Measurements from ENCODE around the gene SH3BP5. TPM values are rescaled to one million over a fixed set of nuclear protein-coding genes. Genes with fewer than 3 reads are reported as not detected.
"Not testable (repeated sequence)": the region's sequence is repeated elsewhere in the genome, so short reads cannot be mapped to it uniquely, and the experiment has no call there.

SH3BP5 gene, protein sequence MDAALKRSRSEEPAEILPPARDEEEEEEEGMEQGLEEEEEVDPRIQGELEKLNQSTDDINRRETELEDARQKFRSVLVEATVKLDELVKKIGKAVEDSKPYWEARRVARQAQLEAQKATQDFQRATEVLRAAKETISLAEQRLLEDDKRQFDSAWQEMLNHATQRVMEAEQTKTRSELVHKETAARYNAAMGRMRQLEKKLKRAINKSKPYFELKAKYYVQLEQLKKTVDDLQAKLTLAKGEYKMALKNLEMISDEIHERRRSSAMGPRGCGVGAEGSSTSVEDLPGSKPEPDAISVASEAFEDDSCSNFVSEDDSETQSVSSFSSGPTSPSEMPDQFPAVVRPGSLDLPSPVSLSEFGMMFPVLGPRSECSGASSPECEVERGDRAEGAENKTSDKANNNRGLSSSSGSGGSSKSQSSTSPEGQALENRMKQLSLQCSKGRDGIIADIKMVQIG
- 24.0 TPM for total RNA-seq

DNA sequence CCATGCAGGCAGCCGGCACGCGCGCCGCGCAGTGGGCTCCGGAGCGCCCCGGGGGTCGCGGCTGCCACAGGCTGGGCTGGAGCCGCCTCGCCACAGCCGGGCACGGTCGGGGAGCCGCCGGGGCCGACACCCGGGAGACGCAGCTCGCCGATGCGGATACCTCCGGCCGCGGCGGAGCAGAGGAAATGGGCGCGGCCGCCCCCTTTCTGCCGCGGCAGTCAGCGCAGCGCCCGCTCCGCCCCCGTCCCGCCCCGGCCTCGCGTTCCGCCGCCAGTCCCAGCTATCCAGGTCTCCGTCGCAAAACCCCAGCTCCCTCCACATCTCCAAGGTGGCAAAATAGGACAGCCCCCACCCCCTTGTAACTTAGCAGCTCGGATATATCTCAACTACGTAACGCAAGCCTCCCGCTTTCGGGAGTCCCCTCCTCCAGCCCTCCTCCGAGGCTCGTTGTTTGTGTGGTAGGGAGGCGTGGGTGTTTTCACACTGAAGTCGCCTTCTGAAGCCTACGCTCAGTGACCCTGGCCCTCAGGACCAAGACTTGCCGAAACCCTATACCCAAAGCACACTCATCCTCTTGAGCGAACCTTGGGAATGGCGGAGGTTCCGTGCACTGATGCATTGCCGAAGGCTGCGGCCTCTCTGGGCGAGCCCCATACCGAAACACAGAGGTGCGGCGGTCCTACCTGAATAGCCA is at the start of gene SH3BP5:
Gene SH3BP5, minus strand, starts transcription at position 182 of the 694 bp plus-strand sequence. Its CDS starts 178 bp downstream, at position 4.
- Histone ChIP-seq H3K4me1 (ENCODE audit: control insufficient read depth in 3 of 3, insufficient read depth in 3 of 3, low read length in 3 of 3) (peaks cover 34 to 44% (median 39%) of the 10 kb centered on the region in 3 donors), H3K4me3 (ENCODE audit: low read length in 3 of 3) (peak within 1 kb of the TSS; percentile 89 to 94 (median 91)), H3K27me3 (ENCODE audit: control insufficient read depth in 3 of 3, insufficient read depth in 3 of 3, low read length in 3 of 3) (no peaks in the 10 kb centered on the region), H3K9ac (ENCODE audit: low read depth in 1 of 3, low read length in 3 of 3) (peak within 1 kb of the TSS; percentile 88 to 91 (median 90)), H3K9me3 (ENCODE audit: control insufficient read depth in 3 of 3, low read length in 3 of 3) (no peaks in the 10 kb centered on the region), H3K27ac (ENCODE audit: low read depth, low read length) (peak within 1 kb of the TSS; percentile 86), H3K36me3 (ENCODE audit: control insufficient read depth in 3 of 3, insufficient read depth in 3 of 3, low read length in 3 of 3) (no peaks in the 10 kb centered on the region)

DNA sequence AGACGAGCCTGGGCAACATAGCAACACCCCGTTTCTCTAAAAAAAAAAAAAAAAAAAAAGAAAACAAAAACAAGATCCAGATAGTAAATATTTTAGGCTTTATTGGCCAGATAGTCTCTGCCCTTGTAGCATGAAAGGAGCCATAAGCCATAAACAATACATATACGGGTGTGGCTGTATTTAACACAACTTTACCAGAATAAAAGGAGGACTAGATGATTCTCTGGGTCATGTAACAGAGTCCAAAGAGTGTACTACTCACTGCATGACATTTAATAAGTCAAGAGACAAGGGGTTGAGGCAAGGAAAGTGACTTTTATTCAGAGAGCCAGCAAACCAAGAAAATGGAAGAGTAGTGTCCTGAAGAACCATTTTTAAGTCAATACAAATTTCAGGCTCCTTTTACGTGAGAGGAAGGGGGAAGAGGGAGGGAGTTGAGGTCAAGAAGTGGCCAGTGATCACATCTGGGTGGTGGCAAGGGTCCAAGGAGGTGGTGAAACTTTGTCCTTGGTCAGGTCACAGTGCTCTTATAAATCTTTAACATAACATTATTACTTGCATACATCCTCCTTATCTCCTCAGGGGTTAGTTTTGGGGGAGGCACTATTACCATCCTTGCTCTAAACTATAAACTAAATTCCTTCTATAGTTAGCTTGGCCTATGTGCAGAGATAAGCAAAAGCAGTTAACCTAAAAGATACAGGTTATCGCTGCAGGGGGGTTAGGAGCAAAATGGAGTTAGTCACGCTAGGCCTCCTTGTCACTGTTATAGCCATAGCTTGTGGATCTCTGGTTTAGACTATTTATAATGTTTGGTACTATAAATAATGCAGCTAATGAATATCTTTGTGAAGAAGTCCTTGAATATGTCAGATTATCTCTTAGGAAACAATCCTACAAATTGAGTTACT is 48.8 kb upstream of the SH3BP5 start:
- Histone ChIP-seq H3K9ac (ENCODE audit: low read depth in 1 of 3, low read length in 3 of 3) (no peak overlapping the region), H3K4me3 (ENCODE audit: low read length in 3 of 3) (no peak overlapping the region), H3K36me3 (ENCODE audit: control insufficient read depth in 3 of 3, insufficient read depth in 3 of 3, low read length in 3 of 3) (no peaks in the 10 kb centered on the region), H3K4me1 (ENCODE audit: control insufficient read depth in 3 of 3, insufficient read depth in 3 of 3, low read length in 3 of 3) (peaks cover 0 to 5% (median 2%) of the 10 kb centered on the region in 3 donors), H3K9me3 (ENCODE audit: control insufficient read depth in 3 of 3, low read length in 3 of 3) (peaks cover 0 to 2% (median 0%) of the 10 kb centered on the region in 3 donors), H3K27me3 (ENCODE audit: control insufficient read depth in 3 of 3, insufficient read depth in 3 of 3, low read length in 3 of 3) (no peaks in the 10 kb centered on the region), H3K27ac (ENCODE audit: low read depth, low read length) (no peak overlapping the region)

DNA sequence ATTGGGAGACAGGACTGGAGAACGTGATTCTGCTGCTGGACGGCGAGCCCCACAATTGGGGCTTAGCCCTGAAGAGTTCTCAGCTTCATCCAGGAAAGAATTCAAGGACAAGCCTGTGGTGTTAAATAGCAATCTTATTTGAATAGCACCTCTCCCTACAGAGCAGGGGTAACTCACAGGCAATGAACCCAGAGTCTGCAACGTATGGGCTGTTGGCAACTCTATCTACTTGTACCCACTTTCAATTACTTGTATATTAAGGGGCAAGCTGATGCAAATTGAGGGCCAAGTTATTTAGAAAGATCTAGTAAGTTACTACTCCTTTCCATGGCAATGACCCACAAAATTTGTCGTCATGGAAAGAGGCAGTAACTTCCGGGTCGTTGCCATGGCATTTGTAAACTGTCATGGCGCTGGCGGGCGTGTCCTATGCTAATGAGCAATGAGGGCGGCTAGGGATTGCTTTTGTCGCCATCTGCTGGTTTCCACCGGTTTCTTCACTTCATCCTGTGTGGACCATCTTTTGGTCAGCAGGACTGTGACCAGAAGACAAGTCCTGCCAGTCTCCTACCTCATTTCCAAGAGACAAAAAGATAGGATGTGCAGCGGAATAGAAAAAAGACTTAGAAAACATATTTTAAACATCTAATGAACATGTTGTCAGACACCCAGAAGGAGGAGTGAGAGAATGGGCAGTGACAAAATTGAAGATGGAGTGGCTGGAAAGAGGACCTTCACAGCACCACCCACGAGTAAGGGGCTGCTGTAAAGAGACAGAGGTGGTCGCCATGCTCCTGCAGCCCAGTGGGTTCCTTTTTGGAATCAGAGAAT is 45.8 kb upstream of the SH3BP5 start:
- Histone ChIP-seq H3K27ac (ENCODE audit: low read depth, low read length) (peak overlapping the region; percentile 69), H3K9me3 (ENCODE audit: control insufficient read depth in 3 of 3, low read length in 3 of 3) (no peaks in the 10 kb centered on the region), H3K27me3 (ENCODE audit: control insufficient read depth in 3 of 3, insufficient read depth in 3 of 3, low read length in 3 of 3) (no peaks in the 10 kb centered on the region), H3K4me3 (ENCODE audit: low read length in 3 of 3) (peak overlapping the region; percentile 36 to 63 (median 41)), H3K36me3 (ENCODE audit: control insufficient read depth in 3 of 3, insufficient read depth in 3 of 3, low read length in 3 of 3) (no peaks in the 10 kb centered on the region), H3K4me1 (ENCODE audit: control insufficient read depth in 3 of 3, insufficient read depth in 3 of 3, low read length in 3 of 3) (peaks cover 0 to 4% (median 2%) of the 10 kb centered on the region in 3 donors), H3K9ac (ENCODE audit: low read depth in 1 of 3, low read length in 3 of 3) (no peak overlapping the region)

DNA sequence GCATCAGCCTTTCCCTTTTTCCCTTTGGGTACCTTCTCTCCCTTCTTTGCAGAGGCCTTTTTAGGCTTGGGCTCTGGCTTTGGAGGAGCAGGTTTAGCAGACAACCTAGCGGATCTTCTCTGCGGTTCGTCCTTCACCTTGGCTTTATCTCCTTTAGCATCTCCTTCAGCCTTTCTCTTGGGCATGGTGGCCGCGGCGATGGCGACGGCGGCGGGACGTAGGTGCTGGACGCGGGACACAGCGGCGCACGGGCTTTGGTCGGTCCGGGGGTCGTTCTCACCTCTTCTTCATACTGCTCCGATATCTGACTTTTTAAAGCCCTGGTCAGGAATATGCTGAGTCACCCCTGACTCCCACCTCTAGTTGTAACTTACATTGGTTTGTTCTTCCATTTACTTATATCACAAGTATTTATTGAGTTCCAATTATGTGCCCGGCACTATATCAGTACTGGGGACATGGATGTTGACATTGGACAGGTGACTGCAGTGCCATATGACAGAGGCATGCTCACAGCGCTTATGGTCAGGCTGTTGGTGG is 43.1 kb upstream of the SH3BP5 start:
- no peak overlapping the region for H3K4me3 ChIP-seq (ENCODE audit: low read length in 3 of 3)
- H3K4me1 ChIP-seq (ENCODE audit: control insufficient read depth in 3 of 3, insufficient read depth in 3 of 3, low read length in 3 of 3): peaks cover 0 to 4% (median 2%) of the 10 kb centered on the region in 3 donors
- no peak overlapping the region for H3K9ac ChIP-seq (ENCODE audit: low read depth in 1 of 3, low read length in 3 of 3)
- H3K36me3 ChIP-seq (ENCODE audit: control insufficient read depth in 3 of 3, insufficient read depth in 3 of 3, low read length in 3 of 3): no peaks in the 10 kb centered on the region
- no peak overlapping the region for H3K27ac ChIP-seq (ENCODE audit: low read depth, low read length)
- no peaks in the 10 kb centered on the region for H3K9me3 ChIP-seq (ENCODE audit: control insufficient read depth in 3 of 3, low read length in 3 of 3)
- no peaks in the 10 kb centered on the region for H3K27me3 ChIP-seq (ENCODE audit: control insufficient read depth in 3 of 3, insufficient read depth in 3 of 3, low read length in 3 of 3)

DNA sequence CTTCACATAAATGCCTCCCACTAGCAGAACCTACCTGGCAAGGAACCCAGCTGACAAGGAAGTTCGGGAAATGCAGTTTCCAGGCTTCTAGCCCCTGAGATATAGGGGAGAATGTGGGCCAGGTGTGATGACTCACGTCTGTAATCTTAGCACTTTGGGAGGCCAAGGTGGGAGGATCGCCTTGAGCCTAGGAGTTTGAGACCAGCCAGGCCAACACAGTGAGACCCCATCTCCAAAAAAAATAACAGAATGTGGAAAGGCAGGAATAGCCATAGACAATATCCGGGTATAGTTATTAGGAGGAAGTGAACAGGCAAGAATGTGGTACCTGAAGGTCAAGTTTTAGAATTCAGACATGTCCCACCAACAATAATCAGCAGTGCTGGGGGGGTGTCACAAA is 40.5 kb upstream of the SH3BP5 start:
- Histone ChIP-seq H3K4me1 (ENCODE audit: control insufficient read depth in 3 of 3, insufficient read depth in 3 of 3, low read length in 3 of 3) (peaks cover 0 to 6% (median under 1%) of the 10 kb centered on the region in 3 donors), H3K27me3 (ENCODE audit: control insufficient read depth in 3 of 3, insufficient read depth in 3 of 3, low read length in 3 of 3) (no peaks in the 10 kb centered on the region), H3K4me3 (ENCODE audit: low read length in 3 of 3) (no peak overlapping the region), H3K9ac (ENCODE audit: low read depth in 1 of 3, low read length in 3 of 3) (no peak overlapping the region), H3K9me3 (ENCODE audit: control insufficient read depth in 3 of 3, low read length in 3 of 3) (no peaks in the 10 kb centered on the region), H3K36me3 (ENCODE audit: control insufficient read depth in 3 of 3, insufficient read depth in 3 of 3, low read length in 3 of 3) (no peaks in the 10 kb centered on the region), H3K27ac (ENCODE audit: low read depth, low read length) (no peak overlapping the region)

DNA sequence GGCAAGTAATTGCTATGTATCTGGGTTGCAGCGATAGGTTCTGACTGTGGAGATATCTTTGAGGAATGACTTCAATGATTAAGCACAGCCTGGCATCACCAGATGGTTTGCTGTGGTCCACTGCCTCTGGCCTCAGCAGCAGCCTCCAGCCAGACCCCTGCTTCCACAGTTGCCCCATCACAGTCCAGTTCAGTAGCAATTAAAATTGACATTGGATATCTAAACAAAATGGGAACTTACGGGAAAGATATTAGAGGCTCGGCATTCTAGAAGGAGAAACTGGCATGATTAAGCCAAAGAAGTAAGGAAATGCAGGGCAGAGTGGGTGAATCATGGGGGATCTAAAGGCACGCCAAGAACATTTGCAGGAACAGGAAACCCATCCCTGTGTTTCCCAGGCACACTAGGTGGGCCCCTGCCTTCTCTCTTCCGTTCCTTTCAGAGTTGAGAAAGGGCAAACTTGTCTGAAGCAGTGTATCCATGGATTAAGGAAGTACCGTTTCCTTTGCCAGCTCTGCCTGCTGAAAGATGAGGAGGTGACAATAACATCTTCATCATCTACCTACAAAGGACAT is 36.3 kb upstream of the SH3BP5 start:
- Histone ChIP-seq H3K4me1 (ENCODE audit: control insufficient read depth in 3 of 3, insufficient read depth in 3 of 3, low read length in 3 of 3) (peaks cover 0 to 3% (median 0%) of the 10 kb centered on the region in 3 donors), H3K27ac (ENCODE audit: low read depth, low read length) (no peak overlapping the region), H3K27me3 (ENCODE audit: control insufficient read depth in 3 of 3, insufficient read depth in 3 of 3, low read length in 3 of 3) (no peaks in the 10 kb centered on the region), H3K4me3 (ENCODE audit: low read length in 3 of 3) (no peak overlapping the region), H3K9me3 (ENCODE audit: control insufficient read depth in 3 of 3, low read length in 3 of 3) (no peaks in the 10 kb centered on the region), H3K36me3 (ENCODE audit: control insufficient read depth in 3 of 3, insufficient read depth in 3 of 3, low read length in 3 of 3) (no peaks in the 10 kb centered on the region), H3K9ac (ENCODE audit: low read depth in 1 of 3, low read length in 3 of 3) (no peak overlapping the region)

DNA sequence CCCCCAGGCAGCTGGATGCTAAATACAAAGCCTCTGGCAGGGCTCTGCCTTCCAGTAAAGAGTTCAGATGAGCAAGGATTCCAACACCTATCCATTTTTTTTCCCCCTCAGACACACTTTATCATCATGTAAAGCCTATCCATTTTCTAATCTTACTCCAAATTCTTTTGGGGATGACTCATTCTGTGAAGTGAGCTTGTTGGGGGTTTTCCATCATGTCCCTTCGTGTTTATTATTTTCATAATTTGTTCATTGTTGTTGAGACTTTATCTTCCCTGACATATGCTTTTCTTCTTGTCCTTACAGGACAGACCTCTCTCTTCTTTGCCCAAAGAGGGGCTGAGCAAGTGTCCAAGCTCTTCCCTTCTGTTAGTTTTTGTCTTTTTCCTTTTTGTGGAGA is 34.7 kb upstream of the SH3BP5 start:
- H3K9ac ChIP-seq (ENCODE audit: low read depth in 1 of 3, low read length in 3 of 3): no peak overlapping the region
- no peaks in the 10 kb centered on the region for H3K9me3 ChIP-seq (ENCODE audit: control insufficient read depth in 3 of 3, low read length in 3 of 3)
- peaks cover 0 to 3% (median 0%) of the 10 kb centered on the region in 3 donors for H3K4me1 ChIP-seq (ENCODE audit: control insufficient read depth in 3 of 3, insufficient read depth in 3 of 3, low read length in 3 of 3)
- no peaks in the 10 kb centered on the region for H3K36me3 ChIP-seq (ENCODE audit: control insufficient read depth in 3 of 3, insufficient read depth in 3 of 3, low read length in 3 of 3)
- no peaks in the 10 kb centered on the region for H3K27me3 ChIP-seq (ENCODE audit: control insufficient read depth in 3 of 3, insufficient read depth in 3 of 3, low read length in 3 of 3)
- no peak overlapping the region for H3K4me3 ChIP-seq (ENCODE audit: low read length in 3 of 3)
- H3K27ac ChIP-seq (ENCODE audit: low read depth, low read length): no peak overlapping the region

DNA sequence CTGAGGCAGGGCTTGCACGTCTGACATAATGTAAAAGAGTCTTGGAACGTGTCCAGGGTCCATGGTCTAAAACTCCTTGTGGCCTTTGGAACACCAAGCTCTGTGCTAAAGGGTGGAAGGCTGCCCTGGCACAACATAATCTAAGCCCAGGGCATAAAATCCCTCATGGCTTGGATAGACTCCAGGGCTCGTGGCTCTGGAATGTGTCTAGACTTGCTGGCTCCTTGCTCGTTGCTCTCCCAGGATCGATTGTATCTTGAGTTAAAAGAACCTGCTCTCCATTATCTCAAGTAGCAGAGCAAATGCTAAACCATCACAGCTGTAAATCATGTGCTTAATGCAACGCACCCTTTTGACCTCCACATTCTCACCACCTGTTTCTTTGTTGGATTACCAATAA is 31.7 kb upstream of the SH3BP5 start:
- H3K27me3 ChIP-seq (ENCODE audit: control insufficient read depth in 3 of 3, insufficient read depth in 3 of 3, low read length in 3 of 3); H3K4me1 ChIP-seq (ENCODE audit: control insufficient read depth in 3 of 3, insufficient read depth in 3 of 3, low read length in 3 of 3); H3K4me3 ChIP-seq (ENCODE audit: low read length in 3 of 3); H3K27ac ChIP-seq (ENCODE audit: low read depth, low read length); H3K9ac ChIP-seq (ENCODE audit: low read depth in 1 of 3, low read length in 3 of 3); H3K9me3 ChIP-seq (ENCODE audit: control insufficient read depth in 3 of 3, low read length in 3 of 3); H3K36me3 ChIP-seq (ENCODE audit: control insufficient read depth in 3 of 3, insufficient read depth in 3 of 3, low read length in 3 of 3): not testable (repeated sequence)

Measured in skeletal muscle tissue (tissue), 4 donors.